HG03469 (cell line): ENCODE measurements around the gene PCED1B.

Experiments
- ATAC-seq: cut with Tn5 transposase; IDR thresholded peaks from one replicate; pipeline ENCODE4 v1.9.1; 2021; ENCODE audit warnings: mild to moderate bottlenecking, moderate library complexity, moderate number of reproducible peaks; ENCODE audit not compliant: unreplicated experiment

Gene PCED1B

GRCh38 chr12:47088021-47088944, 8.9 kb downstream of the PCED1B start:
- no peak for ATAC-seq

GRCh38 chr12:47091009-47091408, 11.6 kb downstream of the PCED1B start:
- ATAC-seq: no peak

GRCh38 chr12:47094804-47095203, 15.4 kb downstream of the PCED1B start:
- ATAC-seq: no peak

GRCh38 chr12:47095446-47096236, 16.2 kb downstream of the PCED1B start:
- no peak for ATAC-seq

GRCh38 chr12:47097276-47097896, 18.0 kb downstream of the PCED1B start:
- no peak for ATAC-seq

- no peak for ATAC-seq
Measured at GRCh38 chr12:47098099-47098498, 18.7 kb downstream of the PCED1B start.

GRCh38 chr12:47099610-47100009, 20.2 kb downstream of the PCED1B start:
- ATAC-seq: no peak

GRCh38 chr12:47100160-47100559, 20.7 kb downstream of the PCED1B start:
- no peak for ATAC-seq

GRCh38 chr12:47102406-47102805, 23.0 kb downstream of the PCED1B start:
- ATAC-seq: no peak

GRCh38 chr12:47102845-47103651, 23.6 kb downstream of the PCED1B start:
- ATAC-seq: no peak

GRCh38 chr12:47105914-47106674, 26.7 kb downstream of the PCED1B start:
- no peak for ATAC-seq

- ATAC-seq: no peak
Measured at GRCh38 chr12:47107446-47107845, 28.0 kb downstream of the PCED1B start.

- ATAC-seq: no peak
Measured at GRCh38 chr12:47107926-47108325, 28.5 kb downstream of the PCED1B start.

GRCh38 chr12:47110011-47110541, 30.7 kb downstream of the PCED1B start:
- no peak for ATAC-seq

- no peak for ATAC-seq
Measured at GRCh38 chr12:47110718-47111391, 31.4 kb downstream of the PCED1B start.

- no peak for ATAC-seq
Measured at GRCh38 chr12:47111392-47111778, 32.0 kb downstream of the PCED1B start.

- ATAC-seq: no peak
Measured at GRCh38 chr12:47111854-47112253, 32.4 kb downstream of the PCED1B start.

GRCh38 chr12:47112679-47113078, 33.3 kb downstream of the PCED1B start:
- ATAC-seq: no peak

- ATAC-seq: no peak
Measured at GRCh38 chr12:47114481-47114892, 35.1 kb downstream of the PCED1B start.
